LoVo (cell line): ENCODE results near the gene NDUFS4.
"Not testable (repeated sequence)": the region's sequence is repeated elsewhere in the genome, so short reads cannot be mapped to it uniquely, and the experiment has no call there.

ENCODE experiments used
- DNase-seq: peaks from one replicate; pipeline ENCODE4 v3.0.0-alpha.2; 2016; ENCODE audit warnings: low spot score

Gene NDUFS4

GRCh38 chr5:53560506-53561191 lies at the start of gene NDUFS4:
Gene NDUFS4, plus strand, starts transcription at chr5:53560639. Its CDS starts 24 bp downstream, at chr5:53560663.
- DNase-seq: peak; percentile 92

- no peak for DNase-seq
Measured at GRCh38 chr5:53512539-53512938, 47.9 kb upstream of the NDUFS4 start.

GRCh38 chr5:53515988-53516387 lies 44.5 kb upstream of the NDUFS4 start:
- peak; percentile 27 for DNase-seq

GRCh38 chr5:53520813-53521212 lies 39.6 kb upstream of the NDUFS4 start:
- no peak for DNase-seq

GRCh38 chr5:53537711-53538110 lies 22.7 kb upstream of the NDUFS4 start:
- DNase-seq: no peak

GRCh38 chr5:53540739-53541138 lies 19.7 kb upstream of the NDUFS4 start:
- DNase-seq: not testable (repeated sequence)

- no peak for DNase-seq
Measured at GRCh38 chr5:53541859-53542258, 18.6 kb upstream of the NDUFS4 start.

GRCh38 chr5:53542926-53543325 lies 17.5 kb upstream of the NDUFS4 start:
- no peak for DNase-seq

GRCh38 chr5:53543401-53543800 lies 17.0 kb upstream of the NDUFS4 start:
- no peak for DNase-seq

GRCh38 chr5:53545744-53546143 lies 14.7 kb upstream of the NDUFS4 start:
- no peak for DNase-seq

- DNase-seq: no peak
Measured at GRCh38 chr5:53547226-53547625, 13.2 kb upstream of the NDUFS4 start.

- not testable (repeated sequence) for DNase-seq
Measured at GRCh38 chr5:53548501-53548900, 11.9 kb upstream of the NDUFS4 start.

- no peak for DNase-seq
Measured at GRCh38 chr5:53549792-53550191, 10.6 kb upstream of the NDUFS4 start.

- DNase-seq: no peak
Measured at GRCh38 chr5:53552561-53552960, 7.9 kb upstream of the NDUFS4 start.

GRCh38 chr5:53554444-53554843 lies 6.0 kb upstream of the NDUFS4 start:
- no peak for DNase-seq

- no peak for DNase-seq
Measured at GRCh38 chr5:53555160-53555559, 5.3 kb upstream of the NDUFS4 start.

- DNase-seq: no peak
Measured at GRCh38 chr5:53556001-53556400, 4.4 kb upstream of the NDUFS4 start.

GRCh38 chr5:53557386-53557785 lies 3.1 kb upstream of the NDUFS4 start:
- no peak for DNase-seq

- no peak for DNase-seq
Measured at GRCh38 chr5:53558966-53559365, 1.5 kb upstream of the NDUFS4 start.

- no peak for DNase-seq
Measured at GRCh38 chr5:53560028-53560427, 411 bp upstream of the NDUFS4 start.

- DNase-seq: no peak
Measured at GRCh38 chr5:53568401-53568800, 8.0 kb downstream of the NDUFS4 start.

- DNase-seq: no peak
Measured at GRCh38 chr5:53568871-53569270, 8.4 kb downstream of the NDUFS4 start.

GRCh38 chr5:53569453-53569852 lies 9.0 kb downstream of the NDUFS4 start:
- no peak for DNase-seq

- DNase-seq: no peak
Measured at GRCh38 chr5:53571403-53571802, 11.0 kb downstream of the NDUFS4 start.
